ENCODE data around the gene KMT2E. TPM values are rescaled to one million over a fixed set of nuclear protein-coding genes. Genes with fewer than 3 reads are reported as not detected.
A peak's percentile ranks its signal among the peaks of the same experiment; 100 is the strongest.

KMT2E gene
- total and polyA plus RNA-seq, 2 donors (not counting 3 experiments of a cell fraction or from before 2014, with no cell fraction given) = 19.0 to 74.8 TPM

GRCh38 chr7:105012503-105013220 lies 1.3 kb upstream of the KMT2E start:
- no peaks in the 10 kb centered on the region for H3K36me3 ChIP-seq (ENCODE audit: control insufficient read depth in 2 of 2, extremely low read depth in 1 of 2, insufficient read depth in 2 of 2, low read length in 2 of 2)
- no peaks in the 10 kb centered on the region for H3K9me1 ChIP-seq (replicated peaks; ENCODE audit: control insufficient read depth, extremely low read depth, insufficient read depth, low read length)
- dilution Hi-C loops (cut with MboI; ENCODE audit: extremely low pct_ligation_motif_present, low sequenced_read_pairs) (no loop called here), intact Hi-C loops (cut with micrococcal nuclease) (loop anchor here (1.0 to 5.0 kb wide), 6 partner anchors 28 to 1668 kb away; partner anchors contain the start of gene DNAJC2)
- H3K9ac ChIP-seq (replicated peaks; ENCODE audit: extremely low read depth, insufficient read depth, low read length) = peak overlapping the region; percentile 99
- TF ChIP-seq EZH2 (IDR thresholded peaks at IDR 0.05; ENCODE audit: borderline replicate concordance, low read depth, low read length, severe bottlenecking) (no peak), MYC (IDR thresholded peaks at IDR 0.05; ENCODE audit: low read depth, low read length) (peak; percentile 92), GATA2 (IDR thresholded peaks at IDR 0.05; ENCODE audit: insufficient read depth, insufficient read length, low read depth, low read length) (no peak), JUN (IDR thresholded peaks at IDR 0.05; ENCODE audit: borderline replicate concordance, insufficient read depth, insufficient read length, low read depth) (peak; percentile 71), FOS (IDR thresholded peaks at IDR 0.05; ENCODE audit: borderline replicate concordance, insufficient read depth, low read length) (peak; percentile 43), POLR2AphosphoS5 (IDR thresholded peaks at IDR 0.05; ENCODE audit: insufficient read depth, low read depth, low read length) (peak; percentile 99), MAX (IDR thresholded peaks at IDR 0.05; ENCODE audit: insufficient read depth, insufficient read length) (peak; percentile 82), POLR2A (IDR thresholded peaks at IDR 0.05; ENCODE audit: low read depth, low read length) (peak; percentile 87)
- H3K9me3 ChIP-seq (replicated peaks; ENCODE audit: control insufficient read depth, insufficient read depth, low read length) = no peaks in the 10 kb centered on the region
- DNase-seq (ENCODE audit: low read depth, low spot score) (peak; percentile 99), FAIRE-seq (peak; percentile 89)
- peak overlapping the region; percentile 98 for H3K27ac ChIP-seq (ENCODE audit: insufficient read depth, low read depth, low read length)
- peak overlapping the region; percentile 97 to 99 (median 98) for H3K4me3 ChIP-seq (replicated peaks in 1 of 3; ENCODE audit: insufficient read depth in 1 of 3, low read depth in 1 of 3, low read length in 3 of 3)
- CTCF ChIA-PET = interaction anchor here (0.6 to 6.8 kb wide), 16 partner anchors 9 to 519 kb away, joined by 3 to 97 read pairs (median 4); partner anchors contain the start of gene RINT1
- H3K4me2 ChIP-seq (ENCODE audit: insufficient read depth, low read length) = peak overlapping the region; percentile 100
- H2AFZ ChIP-seq (ENCODE audit: low read depth, low read length) = no peak overlapping the region
- H3K27me3 ChIP-seq (ENCODE audit: control insufficient read depth in 2 of 2, insufficient read depth in 2 of 2, low read length in 2 of 2) = no peaks in the 10 kb centered on the region
- BruUV-seq (replicated peaks) = no TSS peak
- peaks cover 6% of the 10 kb centered on the region for H4K20me1 ChIP-seq (replicated peaks; ENCODE audit: control insufficient read depth, extremely low read depth, insufficient read depth, low read length)
- H3K79me2 ChIP-seq (ENCODE audit: control insufficient read depth, insufficient read depth, low read length) = peaks cover 84% of the 10 kb centered on the region
- H3K4me1 ChIP-seq (ENCODE audit: control insufficient read depth, extremely low read depth, insufficient read depth, low read length) = peaks cover 30% of the 10 kb centered on the region
- POLR2A ChIA-PET = interaction anchor here (0.6 to 5.2 kb wide), 13 partner anchors 12 to 69 kb away, joined by 3 to 35 read pairs (median 3); no protein-coding TSS in a partner anchor

All from endothelial cell of umbilical vein (primary cell).